PFSK-1 (cell line): Measurements from ENCODE around the gene LPCAT4.

ENCODE experiments used
- POLR2AphosphoS5 ChIP-seq: IDR thresholded peaks from 2 replicates; pipeline ENCODE4 v1.6.1; 2012; ENCODE audit warnings: low read depth, mild to moderate bottlenecking, control low read depth, low read length, moderate library complexity
- REST ChIP-seq, 2 experiments: IDR thresholded peaks; 2 replicates each; pipeline versions ENCODE4 v1.6.1 to v1.8.0; 2011 to 2012; ENCODE audit warnings: low read depth in 2 of 2, low read length in 2 of 2, control low read depth in 1 of 2, inconsistent platforms in 1 of 2, mild to moderate bottlenecking in 1 of 2, moderate library complexity in 1 of 2; ENCODE audit not compliant: insufficient read depth in 1 of 2
- SIN3A ChIP-seq: IDR thresholded peaks from 2 replicates; pipeline ENCODE4 v1.6.1; 2012; ENCODE audit warnings: mild to moderate bottlenecking, low read length, moderate library complexity, borderline replicate concordance; ENCODE audit not compliant: insufficient read depth
- TAF1 ChIP-seq: IDR thresholded peaks from 2 replicates; pipeline ENCODE4 v1.6.1; 2012; ENCODE audit warnings: low read length, control low read depth, borderline replicate concordance; ENCODE audit not compliant: insufficient read depth

- TF ChIP-seq REST (IDR thresholded peaks at IDR 0.05; ENCODE audit: insufficient read depth in 1 of 2, low read depth in 2 of 2, low read length in 2 of 2): no peak
- no peak for TF ChIP-seq TAF1
- TF ChIP-seq SIN3A: no peak
- no peak for TF ChIP-seq POLR2AphosphoS5
Observed at GRCh38 chr15:34330279-34330678, 36.7 kb downstream of the LPCAT4 start.
